ENCODE results near the gene TCF12. TPM values are rescaled to one million over a fixed set of nuclear protein-coding genes. Genes with fewer than 3 reads are reported as not detected.
"Not testable (repeated sequence)": the region's sequence is repeated elsewhere in the genome, so short reads cannot be mapped to it uniquely, and the experiment has no call there.

Gene TCF12
- total RNA-seq, 1 donor from 2014 or later, result 46.5 TPM

DNA sequence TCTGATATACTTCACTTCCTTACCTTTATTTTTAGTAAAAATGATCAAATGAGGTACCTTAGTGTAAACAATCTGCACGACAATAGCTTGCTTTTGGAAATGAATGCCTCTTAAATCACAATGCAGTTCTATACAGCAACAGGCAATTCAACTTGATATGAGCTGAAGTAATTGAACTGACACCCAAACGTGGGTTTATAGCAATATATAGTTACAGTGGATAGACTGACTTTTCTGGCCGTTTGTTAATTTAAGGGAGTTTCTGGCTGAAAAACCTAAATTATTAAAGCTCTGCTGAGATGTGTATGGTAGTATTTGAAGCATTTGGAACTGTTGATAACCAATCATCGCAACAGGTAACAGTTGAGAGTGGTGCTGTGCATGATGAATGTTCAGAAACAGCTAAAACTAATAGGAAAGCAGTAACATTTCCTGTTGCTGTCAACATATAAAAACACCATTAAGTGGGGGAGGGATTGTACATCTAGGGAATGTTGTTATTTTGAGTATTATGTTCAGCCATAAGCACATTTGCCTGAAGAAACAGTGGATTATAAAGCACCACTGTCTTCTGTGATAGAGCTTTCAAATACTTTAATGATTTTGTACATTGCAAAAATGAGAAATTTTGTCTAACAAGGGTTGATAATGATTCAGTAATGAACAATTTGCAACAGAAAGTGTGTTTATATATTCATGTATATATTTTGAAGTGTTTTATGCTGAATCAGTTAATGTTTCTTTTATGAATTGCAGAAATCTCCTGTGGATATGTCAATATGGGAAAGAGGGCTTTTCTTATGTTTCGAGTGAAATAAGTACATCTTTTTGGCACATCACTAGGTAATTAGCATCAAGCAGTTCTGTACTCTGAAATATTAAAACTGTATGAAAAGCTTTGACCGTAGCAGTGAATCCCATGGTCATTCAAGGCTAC lies 176.1 kb downstream of the TCF12 start:
- DNase-seq (ENCODE audit: missing footprints) (no peak), ATAC-seq (no peak)
- intact Hi-C loops (cut with DNase I), result no loop called here

DNA sequence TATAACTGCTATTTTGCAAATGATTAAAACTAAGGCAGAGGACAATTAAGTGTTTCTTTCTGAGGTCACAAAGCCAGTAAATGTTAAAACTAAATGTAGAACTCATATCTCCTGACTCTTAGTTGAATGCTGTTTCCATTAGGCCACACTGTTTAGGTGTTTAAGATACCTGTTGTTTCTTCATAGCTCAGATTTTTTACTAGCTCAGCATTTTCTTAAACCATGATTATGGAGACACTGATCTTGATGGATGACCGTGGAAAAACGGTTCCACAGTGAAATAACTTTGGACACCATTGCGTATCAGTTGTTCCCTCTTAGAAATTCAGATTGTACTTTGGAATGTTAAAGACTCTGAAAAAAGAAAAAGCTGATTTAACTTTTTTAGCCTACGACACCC lies 177.5 kb downstream of the TCF12 start:
- intact Hi-C loops (cut with DNase I), result no loop called here
- ATAC-seq (no peak), DNase-seq (ENCODE audit: missing footprints) (no peak)

DNA sequence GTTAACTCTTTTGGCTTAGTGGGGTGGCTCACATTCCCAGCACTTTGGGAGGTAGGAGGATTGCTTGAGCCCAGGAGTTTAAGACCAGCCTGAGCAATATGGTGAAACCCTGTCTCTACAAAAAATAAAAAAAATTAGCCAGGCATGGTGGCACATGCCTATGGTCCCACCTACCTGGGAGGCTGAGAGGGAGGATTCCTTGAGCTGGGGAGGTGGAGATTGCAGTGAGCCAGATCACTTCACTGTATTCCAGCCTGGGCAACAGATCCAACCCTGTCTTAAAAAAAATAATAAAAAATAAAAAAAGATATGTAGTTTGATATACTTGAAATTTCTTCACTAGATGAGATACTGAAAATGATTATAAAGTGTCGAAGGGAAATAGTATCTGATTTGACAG lies 178.8 kb downstream of the TCF12 start:
- intact Hi-C loops (cut with DNase I), result no loop called here
- ATAC-seq (no peak), DNase-seq (ENCODE audit: missing footprints) (no peak)

DNA sequence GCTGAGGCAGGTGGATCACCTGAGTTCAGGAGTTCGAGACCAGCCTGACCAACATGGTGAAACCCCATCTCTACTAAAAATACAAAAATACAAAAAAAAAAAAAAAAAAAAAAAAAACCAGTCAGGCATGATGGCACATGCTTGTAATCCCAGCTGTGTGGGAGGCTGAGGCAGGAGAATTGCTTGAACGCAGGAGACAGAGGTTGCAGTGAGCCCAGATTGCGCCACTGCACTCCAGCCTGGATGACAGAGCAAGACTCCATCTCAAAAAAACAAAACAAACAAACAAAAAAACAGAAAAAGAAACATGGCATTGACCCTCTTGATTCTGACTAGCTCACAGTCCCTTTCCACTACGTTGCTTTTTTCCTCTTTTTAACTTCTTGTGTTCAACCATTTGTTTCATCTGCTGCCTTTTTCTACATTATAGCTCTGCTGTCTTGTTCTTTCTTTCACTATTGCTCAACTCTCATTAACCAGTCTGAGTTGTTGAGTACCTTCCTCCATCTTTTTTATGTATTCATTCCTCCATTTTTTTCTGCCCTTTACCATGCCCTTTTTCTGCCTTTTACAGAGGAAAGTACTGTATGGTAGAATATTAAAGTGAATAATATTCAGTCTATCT lies 179.6 kb downstream of the TCF12 start:
- intact Hi-C loops (cut with DNase I); ATAC-seq; DNase-seq (ENCODE audit: missing footprints): not testable (repeated sequence)

DNA sequence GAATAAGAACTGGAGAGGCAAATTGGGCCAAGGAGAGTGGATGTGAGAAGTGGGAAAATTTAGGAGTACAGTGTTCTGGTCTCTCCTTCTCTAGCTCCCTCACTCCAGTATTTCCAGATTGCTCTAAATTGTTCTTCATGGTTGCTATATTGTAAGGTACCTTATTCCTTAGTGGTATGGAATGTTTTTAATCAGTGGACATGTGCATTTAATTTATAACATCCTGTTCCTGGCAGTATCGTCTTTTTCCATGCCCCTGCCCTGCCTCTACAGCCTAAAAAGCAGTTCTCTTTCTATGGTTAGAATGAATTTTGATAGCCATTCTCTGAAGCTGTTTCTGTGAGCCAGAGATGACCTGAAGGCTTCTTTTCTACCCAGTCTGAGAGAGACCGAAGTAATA lies 180.5 kb downstream of the TCF12 start:
- intact Hi-C loops (cut with DNase I), result no loop called here
- DNase-seq (ENCODE audit: missing footprints), result no peak

DNA sequence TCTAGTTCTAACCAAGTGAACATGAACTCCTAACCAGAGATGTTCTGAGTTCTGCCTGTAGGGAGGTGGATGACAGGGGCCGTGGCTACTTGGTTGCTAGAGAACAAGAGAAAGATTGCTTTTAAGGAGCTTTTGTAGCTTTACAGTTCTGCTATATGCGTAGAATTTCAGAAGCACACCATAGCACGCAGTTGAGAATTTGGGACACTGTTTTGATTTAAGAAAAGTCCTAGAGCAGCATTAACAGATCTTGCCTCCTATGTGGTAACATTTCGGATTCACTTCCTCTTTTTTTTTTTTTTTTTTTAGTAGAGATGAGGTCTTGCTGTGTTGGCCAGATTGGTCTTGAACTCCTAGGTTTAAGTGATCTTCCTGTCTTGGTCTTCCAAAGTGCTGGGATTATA lies 181.7 kb downstream of the TCF12 start:
- no peak for ATAC-seq
- no peak for DNase-seq (ENCODE audit: missing footprints)
- intact Hi-C loops (cut with DNase I), result no loop called here

More for the DNA sequence above, 180.5 kb downstream of the TCF12 start:
- ATAC-seq, result no peak

DNA sequence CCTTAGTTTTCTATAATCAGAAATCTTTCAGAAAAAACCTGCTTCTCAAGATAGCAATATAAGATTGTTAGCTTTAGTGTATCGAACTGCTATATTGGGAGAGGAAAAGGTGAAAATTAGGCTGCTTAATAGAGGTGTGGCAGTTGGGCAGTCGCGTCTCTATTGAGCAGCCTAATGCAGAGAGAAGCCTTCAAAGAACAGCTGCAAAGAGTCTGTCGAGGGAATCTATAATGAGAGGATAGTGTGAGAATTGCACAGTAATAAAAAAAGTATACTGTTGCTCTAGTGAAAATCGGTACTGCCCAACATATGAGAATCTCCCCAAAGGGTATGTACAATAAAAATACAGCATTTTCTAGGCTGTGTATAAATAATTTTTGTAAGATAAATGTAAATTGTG lies 184.4 kb downstream of the TCF12 start:
- intact Hi-C loops (cut with DNase I), result no loop called here
- ATAC-seq, result no peak
- no peak for DNase-seq (ENCODE audit: missing footprints)

DNA sequence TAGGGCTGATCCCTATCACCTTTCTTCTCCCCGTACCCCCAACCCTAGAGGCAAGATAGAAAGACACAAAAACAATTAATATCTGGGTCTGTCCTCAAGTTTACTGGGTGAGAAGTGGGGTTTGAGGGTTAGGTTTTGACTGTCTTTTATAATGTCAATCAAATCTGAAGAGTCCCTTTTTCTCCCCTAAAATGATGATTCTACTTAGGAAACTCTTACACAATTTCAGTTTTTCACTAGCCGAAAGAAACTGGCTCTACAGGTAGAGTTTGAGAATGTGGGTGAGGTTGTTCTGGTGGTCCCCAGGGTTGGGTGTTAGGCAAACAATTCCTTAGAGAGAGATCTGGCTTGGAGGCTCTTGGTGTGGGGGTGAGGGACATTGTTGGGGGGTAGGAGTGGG lies 189.9 kb downstream of the TCF12 start:
- DNase-seq (ENCODE audit: missing footprints), result no peak

DNA sequence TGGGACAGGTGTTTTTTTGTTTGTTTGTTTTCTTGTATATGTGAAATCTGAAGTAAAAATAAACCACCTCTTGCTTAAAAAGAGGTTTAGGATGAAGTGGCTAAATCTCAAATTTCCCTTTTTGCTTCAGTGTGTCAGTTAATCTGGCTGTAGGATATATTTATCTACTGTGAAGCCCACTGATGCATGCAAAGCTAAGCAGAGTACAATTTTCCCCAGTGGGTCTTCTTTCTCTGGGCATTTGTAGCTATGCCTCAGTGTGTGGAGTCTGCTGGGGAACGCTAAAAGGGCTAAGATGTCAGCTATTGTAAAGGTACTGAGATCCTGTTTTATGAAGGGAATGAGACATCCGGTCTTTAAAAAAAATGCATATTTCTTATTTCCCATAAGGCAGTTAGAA lies 190.6 kb downstream of the TCF12 start:
- DNase-seq (ENCODE audit: missing footprints) (no peak), ATAC-seq (no peak)
- intact Hi-C loops (cut with DNase I), result no loop called here

More for the DNA sequence above, 189.9 kb downstream of the TCF12 start:
- intact Hi-C loops (cut with DNase I), result no loop called here
- no peak for ATAC-seq

DNA sequence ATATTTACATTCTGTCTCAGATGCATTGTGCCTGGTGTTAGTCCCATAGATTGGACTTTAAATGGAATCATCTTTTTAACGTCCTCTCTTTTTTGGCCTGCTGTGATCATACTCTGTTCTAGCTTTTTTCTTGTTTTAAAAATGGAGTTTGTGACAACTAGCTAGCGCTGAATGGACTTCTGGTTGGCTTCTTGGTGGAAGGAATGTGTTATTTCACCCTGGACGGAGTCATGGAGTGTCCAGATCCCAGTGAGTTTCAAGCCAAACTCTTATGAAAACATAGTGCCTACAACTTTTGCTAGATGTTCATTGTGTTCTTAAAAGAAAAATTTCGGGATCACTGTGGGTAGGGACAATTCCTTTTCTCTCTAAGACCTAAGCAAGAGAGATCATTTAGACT lies 192.6 kb downstream of the TCF12 start:
- ATAC-seq (no peak), DNase-seq (ENCODE audit: missing footprints) (no peak)
- intact Hi-C loops (cut with DNase I), result no loop called here

DNA sequence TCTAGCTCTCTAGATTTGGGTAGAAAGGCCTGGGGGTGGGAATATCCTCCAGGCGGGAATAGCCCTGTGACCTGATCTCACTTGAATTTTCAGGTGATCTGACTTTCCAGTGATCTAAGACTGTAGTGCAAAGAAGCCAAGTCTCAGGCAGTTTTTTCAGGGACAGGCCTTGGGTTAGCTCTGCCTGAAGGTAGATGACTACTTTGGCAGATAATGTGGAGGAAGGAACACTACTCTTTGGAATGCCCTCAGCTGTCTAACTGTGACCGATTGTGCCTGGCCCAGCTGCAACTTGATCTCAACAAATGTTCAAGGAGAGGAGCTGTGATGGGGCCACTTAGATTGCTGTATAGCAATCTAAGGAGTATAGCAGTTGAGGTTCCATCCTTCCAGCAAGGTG lies 193.7 kb downstream of the TCF12 start:
- ATAC-seq (no peak), DNase-seq (ENCODE audit: missing footprints) (no peak)
- intact Hi-C loops (cut with DNase I), result no loop called here

DNA sequence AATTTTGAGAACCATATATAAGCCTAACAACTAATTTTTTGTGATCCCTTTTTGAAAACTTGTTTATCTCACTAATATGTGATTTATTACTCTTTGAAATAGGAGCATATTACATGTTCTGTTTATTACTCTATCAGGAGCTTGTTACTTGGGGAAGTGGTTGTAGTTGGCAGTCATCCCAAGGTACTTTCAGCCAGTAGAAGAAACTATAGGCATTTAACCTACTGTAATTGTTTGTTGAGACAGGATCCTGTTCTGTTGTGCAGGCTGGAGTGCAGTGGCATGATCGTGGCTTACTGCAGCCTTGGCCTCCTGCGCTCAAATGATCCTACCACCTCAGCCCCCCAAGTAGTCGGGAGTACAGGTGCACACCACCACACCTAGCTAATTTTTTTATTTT lies 195.6 kb downstream of the TCF12 start:
- intact Hi-C loops (cut with DNase I), result no loop called here
- peak; percentile 29 for ATAC-seq
- DNase-seq (ENCODE audit: missing footprints), result no peak

DNA sequence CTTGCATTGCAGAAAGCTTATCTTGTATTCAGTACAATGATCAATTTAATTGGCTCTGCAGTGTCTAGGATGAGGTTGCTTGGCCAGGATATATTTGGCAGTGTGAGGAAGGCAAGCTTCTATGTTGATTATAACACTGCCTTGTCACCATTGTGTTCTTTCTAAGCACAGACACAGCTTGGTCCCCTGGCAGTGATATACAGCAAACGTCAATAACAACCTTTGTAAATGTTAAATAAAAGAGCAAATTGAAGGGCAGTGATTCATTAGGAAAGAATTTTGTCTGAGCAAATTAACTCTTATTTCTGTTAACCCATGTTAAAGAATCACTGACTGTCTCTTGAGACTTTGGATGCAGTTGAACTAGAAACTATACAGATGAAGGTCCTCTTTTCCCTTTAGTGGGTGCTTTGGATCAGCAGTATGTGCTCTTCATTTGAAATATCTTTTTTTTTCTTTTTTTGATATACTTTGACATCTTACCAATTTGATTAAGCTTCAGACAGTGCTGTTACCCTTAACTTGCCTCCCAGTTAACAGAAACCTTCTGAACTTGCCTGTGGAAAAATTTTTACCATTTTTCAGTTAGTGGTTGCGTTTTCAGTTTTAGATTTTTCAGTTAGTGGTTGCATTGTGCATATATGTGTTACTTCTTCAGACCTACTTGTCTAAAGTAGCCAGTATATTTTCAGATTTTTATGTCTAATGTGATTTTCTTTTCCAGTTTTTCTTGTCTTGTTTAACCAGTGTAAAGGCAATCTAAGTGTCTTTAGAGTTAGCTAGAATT lies 199.8 kb downstream of the TCF12 start:
- DNase-seq (ENCODE audit: missing footprints), result no peak
- ATAC-seq, result peak; percentile 88

DNA sequence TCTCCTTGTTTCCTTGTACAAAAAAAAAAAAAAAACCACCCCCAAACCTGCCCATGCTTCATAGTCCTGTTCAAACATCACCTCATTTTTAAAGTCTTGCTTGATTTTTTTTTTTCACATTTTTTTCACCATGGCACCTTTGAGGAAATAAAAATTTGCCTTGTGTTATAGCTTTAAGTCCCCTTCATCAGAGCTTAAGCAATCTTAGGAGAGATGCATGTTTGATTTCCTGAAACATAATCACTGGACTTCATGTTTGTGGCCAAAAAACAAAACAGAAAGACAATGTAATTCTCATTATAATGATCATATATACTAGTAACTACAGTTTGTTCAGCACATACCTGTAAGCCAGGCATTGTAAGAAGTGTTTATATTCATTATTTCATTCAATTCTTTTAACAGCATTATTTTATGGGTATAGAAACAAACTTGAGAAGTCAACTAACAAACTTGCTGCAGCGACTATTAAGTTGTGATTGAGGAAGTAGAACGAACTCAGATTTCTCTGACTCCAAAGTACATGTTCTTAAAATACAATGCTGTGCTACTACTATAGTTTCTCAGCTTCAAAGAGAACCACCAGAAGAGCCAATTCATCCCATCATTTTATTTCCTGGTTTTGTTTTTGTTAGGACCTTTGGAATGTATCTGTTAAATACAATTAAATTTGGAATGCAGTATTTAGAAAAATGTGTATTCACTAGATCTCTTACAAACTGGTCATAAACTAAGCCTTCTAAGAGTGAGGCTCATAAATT lies 203.8 kb downstream of the TCF12 start:
- DNase-seq (ENCODE audit: missing footprints) (no peak), ATAC-seq (no peak)
- intact Hi-C loops (cut with DNase I), result no loop called here

More for the DNA sequence above, 199.8 kb downstream of the TCF12 start:
- intact Hi-C loops (cut with DNase I), result no loop called here

DNA sequence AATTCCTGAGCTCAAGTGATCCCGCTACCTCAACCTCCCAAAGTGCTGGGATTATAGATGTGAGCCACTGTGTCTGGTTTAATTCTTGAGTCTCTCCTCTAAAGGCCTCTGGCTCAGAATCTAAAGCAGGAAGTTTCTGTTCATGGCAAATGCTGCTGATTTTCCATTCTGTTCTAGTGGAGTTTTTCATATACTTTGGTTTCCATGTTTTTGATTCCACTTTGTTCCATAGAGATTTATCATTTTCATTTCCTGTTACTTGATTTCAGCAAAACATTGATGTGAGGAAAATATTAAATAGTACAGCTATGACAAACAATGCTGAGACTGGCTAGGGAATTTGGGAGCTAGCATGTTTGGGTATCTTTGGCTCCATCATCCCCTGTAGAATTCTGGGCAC lies 205.6 kb downstream of the TCF12 start:
- intact Hi-C loops (cut with DNase I), result no loop called here
- ATAC-seq, result no peak
- no peak for DNase-seq (ENCODE audit: missing footprints)

DNA sequence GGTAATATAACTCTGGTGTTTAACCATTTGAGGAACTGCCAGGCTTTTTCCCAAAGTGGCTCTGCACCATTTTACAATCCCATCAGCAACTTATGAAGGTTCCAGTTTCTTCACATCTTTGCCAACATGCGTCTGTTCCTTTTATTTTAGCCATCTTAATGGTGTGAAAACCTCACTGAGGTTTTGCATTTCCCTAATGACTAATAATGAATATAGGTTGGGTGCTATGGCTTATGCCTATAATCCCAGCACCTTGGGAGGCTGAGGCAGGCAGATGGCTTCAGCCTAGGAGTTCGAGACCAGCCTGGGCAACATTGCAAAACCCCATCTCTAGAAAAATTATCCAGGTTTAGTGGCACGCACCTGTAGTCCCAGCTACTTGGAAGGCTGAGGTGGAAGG lies 210.6 kb downstream of the TCF12 start:
- DNase-seq (ENCODE audit: missing footprints) (no peak), ATAC-seq (no peak)
- intact Hi-C loops (cut with DNase I), result no loop called here

DNA sequence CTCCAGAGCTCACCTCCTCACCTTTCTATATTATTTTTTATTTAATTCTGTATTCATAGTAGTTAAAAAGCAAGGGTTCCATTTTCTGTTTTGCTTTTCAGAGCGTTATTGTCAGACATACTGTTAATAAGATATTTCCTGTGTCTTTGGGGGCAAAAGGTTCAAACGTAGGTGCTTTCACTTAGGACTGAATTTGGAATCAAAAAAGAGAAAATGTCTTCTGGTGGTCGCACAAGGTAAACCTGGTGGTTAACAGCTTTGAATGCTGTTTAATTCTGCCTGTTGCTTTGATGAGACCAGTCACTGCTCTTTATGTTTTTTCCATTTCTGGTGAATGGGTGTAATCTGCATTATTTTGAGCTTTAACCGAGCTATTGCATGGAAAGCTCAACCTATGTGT lies 212.5 kb downstream of the TCF12 start:
- ATAC-seq, result no peak
- intact Hi-C loops (cut with DNase I), result loop anchor here (10.0 kb wide), 1 partner anchor 246 kb away; no protein-coding TSS in a partner anchor
- no peak for DNase-seq (ENCODE audit: missing footprints)

DNA sequence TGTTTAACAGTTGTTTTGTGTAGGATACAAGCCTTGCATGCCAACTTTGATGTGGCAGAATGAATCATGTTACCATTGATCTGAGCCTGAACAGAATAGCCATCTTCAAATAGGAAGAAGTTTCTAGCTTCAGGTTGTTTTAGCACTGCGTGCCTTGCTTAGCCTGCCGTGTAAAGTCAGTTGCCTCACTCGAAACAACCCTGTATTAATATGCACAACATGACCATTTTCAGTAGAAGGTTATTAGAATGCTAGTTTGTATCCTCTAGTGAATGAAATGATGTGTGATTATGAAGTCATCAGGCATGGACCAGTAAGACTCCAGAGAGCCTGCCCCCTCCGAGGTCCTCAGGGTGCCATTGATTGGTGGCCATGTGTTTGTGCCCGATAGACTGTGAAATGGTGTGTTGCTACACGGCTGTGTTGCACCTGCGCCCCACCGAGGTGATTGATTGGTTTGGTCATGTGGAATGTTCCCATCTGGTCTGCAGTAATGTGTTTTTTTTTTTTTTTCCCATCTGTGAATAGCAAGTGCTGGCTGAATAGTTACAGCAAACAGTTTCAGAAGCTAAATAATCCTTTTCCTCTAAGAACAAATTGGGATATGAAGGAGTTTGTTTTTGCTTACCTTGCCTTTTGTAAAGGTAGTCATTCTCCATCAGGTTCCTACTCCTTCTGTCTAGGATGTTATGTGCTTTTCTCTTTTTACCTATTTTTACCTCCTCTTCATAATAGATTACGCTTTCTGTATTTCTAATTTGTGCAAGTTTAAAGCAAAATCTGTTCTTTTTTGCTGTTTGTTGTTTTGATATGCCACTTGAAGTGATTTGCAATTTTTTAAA lies 214.9 kb downstream of the TCF12 start:
- intact Hi-C loops (cut with DNase I), result loop anchor here (10.0 kb wide), 1 partner anchor 249 kb away; no protein-coding TSS in a partner anchor
- ATAC-seq (no peak), DNase-seq (ENCODE audit: missing footprints) (no peak)
